CD4-positive, alpha-beta memory T cell (primary cell): ENCODE data around the gene NR2C1. TPM values are rescaled to one million over a fixed set of nuclear protein-coding genes. Genes with fewer than 3 reads are reported as not detected.
A peak's percentile ranks its signal among the peaks of the same experiment; 100 is the strongest.

ENCODE experiments used
- CTCF ChIA-PET: fragments of 350-600 bp; sonication (Branson Sonifier 250); formaldehyde crosslinking; loops from one replicate; lab custom pipeline; 2021; ENCODE audit warnings: inconsistent platforms; ENCODE audit not compliant: partially characterized antibody; lab: Charles Lee
- POLR2A ChIA-PET: fragments of 350-600 bp; sonication (Branson Sonifier 250); formaldehyde crosslinking; loops from one replicate; lab custom pipeline; 2021; ENCODE audit not compliant: partially characterized antibody; lab: Charles Lee
- DNase-seq, 5 donors: peaks; one replicate each; pipeline versions ENCODE4 v3.0.0 to v3.0.0-alpha.2; 2020 to 2022; ENCODE audit warnings: mixed read lengths in 1 of 5
- H3K27ac ChIP-seq: one replicate; pipeline ENCODE4 v1.7.0; 2013; ENCODE audit warnings: low read depth, low read length
- H3K27me3 ChIP-seq: 2 replicates; pipeline ENCODE4 v1.7.0; 2013; ENCODE audit warnings: mild to moderate bottlenecking, low read length, moderate library complexity; ENCODE audit not compliant: insufficient read depth
- H3K36me3 ChIP-seq: 2 replicates; pipeline ENCODE4 v1.7.0; 2013; ENCODE audit warnings: mild to moderate bottlenecking, low read length, moderate library complexity; ENCODE audit not compliant: insufficient read depth
- H3K4me1 ChIP-seq: 2 replicates; pipeline ENCODE4 v1.7.0; 2013; ENCODE audit warnings: mild to moderate bottlenecking, low read length, moderate library complexity; ENCODE audit not compliant: insufficient read depth
- H3K4me3 ChIP-seq, 2 donors: one replicate each; pipeline ENCODE4 v1.7.0; 2013; ENCODE audit warnings: low read length in 2 of 2, mild to moderate bottlenecking in 1 of 2
- H3K9me3 ChIP-seq, 2 donors: one replicate each; pipeline ENCODE4 v1.7.0; 2013; ENCODE audit warnings: low read length in 2 of 2, control low read depth in 1 of 2; ENCODE audit not compliant: control insufficient read depth in 1 of 2
- H3K27ac Mint-ChIP-seq, 7 donors: one replicate each; pipeline ENCODE4 v1.8.0; 2020 to 2021; ENCODE audit warnings: mixed read lengths in 7 of 7, mild to moderate bottlenecking in 6 of 7, inconsistent platforms in 3 of 7, moderate library complexity in 3 of 7
- H3K27me3 Mint-ChIP-seq, 2 donors: one replicate each; pipeline ENCODE4 v1.8.0; 2020 to 2021; ENCODE audit warnings: mixed read lengths in 2 of 2
- H3K36me3 Mint-ChIP-seq, 2 donors: one replicate each; pipeline ENCODE4 v1.8.0; 2020 to 2021; ENCODE audit warnings: mixed read lengths in 2 of 2, inconsistent platforms in 1 of 2, mild to moderate bottlenecking in 1 of 2
- H3K4me1 Mint-ChIP-seq, 4 donors: one replicate each; pipeline ENCODE4 v1.8.0; 2020 to 2021; ENCODE audit warnings: mixed read lengths in 4 of 4, mild to moderate bottlenecking in 1 of 4
- H3K4me3 Mint-ChIP-seq, 8 donors: one replicate each; pipeline ENCODE4 v1.8.0; 2020 to 2021; ENCODE audit warnings: mixed read lengths in 8 of 8, mild to moderate bottlenecking in 7 of 8, moderate library complexity in 6 of 8, inconsistent platforms in 3 of 8
- H3K9me3 Mint-ChIP-seq, 8 donors: one replicate each; pipeline ENCODE4 v1.8.0; 2020 to 2021; ENCODE audit warnings: mixed read lengths in 8 of 8, mild to moderate bottlenecking in 5 of 8, inconsistent platforms in 3 of 8, moderate library complexity in 1 of 8
- intact Hi-C: fragments of 100-400 bp; cut with micrococcal nuclease; formaldehyde crosslinking; loops from one replicate; pipeline ENCODE4 v1.15.1; 2023
- polyA plus RNA-seq, 2 donors: library from polyadenylated mRNA; unstranded; fragments of 300-500 nt; fragmentation: Illumina TruSeq; gene quantifications; one replicate each; pipeline ENCODE4 v1.2.3, GENCODE V29; 2021
- total RNA-seq, 2 experiments: library from RNA; stranded (reverse); gene quantifications; one replicate each; pipeline ENCODE4 v1.2.3, GENCODE V29; 2021

NR2C1 gene
- total and polyA plus RNA-seq, 4 experiments from 2014 or later: 8.5 to 55.4 (median 29.6) TPM

GRCh38 chr12:95085612-95086011, 12.2 kb upstream of the NR2C1 start:
- Mint-ChIP-seq H3K9me3 (no peaks in the 10 kb centered on the region), H3K36me3 (no peaks in the 10 kb centered on the region), H3K27ac (no peak overlapping the region), H3K27me3 (peaks cover 0 to 6% of the 10 kb centered on the region in 2 donors), H3K4me1 (peaks cover 0 to 2% (median under 1%) of the 10 kb centered on the region in 4 donors), H3K4me3 (no peak overlapping the region)
- intact Hi-C loops: no loop called here
- no peaks in the 10 kb centered on the region for H3K9me3 ChIP-seq
- DNase-seq: no peak
- H3K27ac ChIP-seq: no peak overlapping the region
- no peaks in the 10 kb centered on the region for H3K4me1 ChIP-seq
- H3K27me3 ChIP-seq: no peaks in the 10 kb centered on the region
- H3K4me3 ChIP-seq: no peak overlapping the region
- ChIA-PET CTCF (interaction anchor here (0.7 kb wide), 1 partner anchor 59 kb away, joined by 3 read pairs; no protein-coding TSS in a partner anchor), POLR2A (no interaction called here)
- no peaks in the 10 kb centered on the region for H3K36me3 ChIP-seq

DNA sequence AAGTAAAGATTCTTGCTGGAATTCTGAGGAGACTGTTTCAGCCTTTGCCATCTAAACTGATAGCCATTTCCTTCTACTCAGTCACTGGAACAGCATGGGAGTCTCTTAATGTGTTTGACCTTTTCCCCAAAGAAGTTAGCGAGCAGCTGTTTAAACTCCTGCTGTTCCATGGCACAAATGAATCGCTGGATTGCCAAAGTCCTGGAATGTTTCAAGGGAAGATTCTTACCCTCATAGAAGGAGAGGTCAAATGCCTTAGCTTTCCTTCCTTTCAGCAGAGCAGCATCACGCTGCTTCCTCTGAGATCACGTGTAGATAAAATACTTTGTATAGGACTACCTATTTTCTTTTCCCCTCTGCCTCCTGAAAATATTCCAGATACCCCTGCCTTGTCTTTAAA, 10.5 kb upstream of the NR2C1 start:
- ChIA-PET CTCF (interaction anchor here (2.7 kb wide), 1 partner anchor 10 kb away, joined by 14 read pairs; the partner anchor contains the start of gene NR2C1), POLR2A (no interaction called here)
- no peaks in the 10 kb centered on the region for H3K36me3 Mint-ChIP-seq

DNA sequence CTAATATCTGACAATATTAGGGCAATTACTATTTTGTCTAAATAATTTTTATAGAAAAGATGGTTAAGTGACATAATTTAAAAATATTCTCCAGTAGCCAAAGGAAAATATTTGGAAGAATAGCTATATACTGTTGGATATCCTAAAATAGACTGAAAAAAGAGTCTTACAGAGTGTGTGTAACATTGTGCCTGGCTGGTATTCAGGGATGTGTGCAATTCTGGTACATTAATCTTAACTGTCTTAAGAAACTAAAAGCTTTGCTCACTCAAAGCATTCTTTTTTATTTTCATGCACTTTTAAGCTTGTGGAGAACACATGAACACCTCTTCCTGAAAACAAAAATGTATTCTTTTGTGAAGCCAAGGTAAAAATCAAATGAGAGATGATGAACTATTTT, 10.1 kb upstream of the NR2C1 start:
- H3K4me3 ChIP-seq: no peak overlapping the region
- Mint-ChIP-seq H3K27me3 (no peaks in the 10 kb centered on the region), H3K9me3 (no peaks in the 10 kb centered on the region), H3K4me3 (no peak overlapping the region), H3K27ac (no peak overlapping the region), H3K4me1 (peaks cover 0 to 2% (median under 1%) of the 10 kb centered on the region in 4 donors), H3K36me3 (no peaks in the 10 kb centered on the region)
- ChIA-PET CTCF (interaction anchor here (2.7 kb wide), 1 partner anchor 10 kb away, joined by 14 read pairs; the partner anchor contains the start of gene NR2C1), POLR2A (interaction anchor here (0.6 kb wide), 1 partner anchor 12 kb away, joined by 3 read pairs; no protein-coding TSS in a partner anchor)
- H3K27me3 ChIP-seq: no peaks in the 10 kb centered on the region
- no peaks in the 10 kb centered on the region for H3K9me3 ChIP-seq
- no peaks in the 10 kb centered on the region for H3K36me3 ChIP-seq
- H3K27ac ChIP-seq: no peak overlapping the region
- intact Hi-C loops: no loop called here
- no peaks in the 10 kb centered on the region for H3K4me1 ChIP-seq
- no peak for DNase-seq

More for the DNA sequence above, 10.5 kb upstream of the NR2C1 start:
- H3K27ac ChIP-seq: no peak overlapping the region
- no peaks in the 10 kb centered on the region for H3K36me3 ChIP-seq
- no peak for DNase-seq
- no peak overlapping the region for H3K4me3 ChIP-seq
- H3K4me1 ChIP-seq: no peaks in the 10 kb centered on the region
- no peaks in the 10 kb centered on the region for H3K27me3 ChIP-seq
- Mint-ChIP-seq H3K4me1 (peaks cover 0 to 2% (median under 1%) of the 10 kb centered on the region in 4 donors), H3K4me3 (no peak overlapping the region), H3K27me3 (no peaks in the 10 kb centered on the region), H3K9me3 (no peaks in the 10 kb centered on the region), H3K27ac (no peak overlapping the region)
- intact Hi-C loops: no loop called here
- H3K9me3 ChIP-seq: no peaks in the 10 kb centered on the region

- Histone ChIP-seq H3K4me3 (no peak overlapping the region), H3K27ac (no peak overlapping the region), H3K27me3 (no peaks in the 10 kb centered on the region), H3K36me3 (no peaks in the 10 kb centered on the region), H3K4me1 (peaks cover 6% of the 10 kb centered on the region), H3K9me3 (no peaks in the 10 kb centered on the region)
- H3K36me3 Mint-ChIP-seq: peaks cover 0 to 3% of the 10 kb centered on the region in 2 donors
- H3K4me1 Mint-ChIP-seq: peaks cover 3 to 10% (median 7%) of the 10 kb centered on the region in 4 donors
- no peaks in the 10 kb centered on the region for H3K9me3 Mint-ChIP-seq
- CTCF ChIA-PET: interaction anchor here (1.3 kb wide), 1 partner anchor 9 kb away, joined by 4 read pairs; no protein-coding TSS in a partner anchor
- H3K27me3 Mint-ChIP-seq: no peaks in the 10 kb centered on the region
- peak overlapping the region in 1 of 7 donors; percentile 24 for H3K27ac Mint-ChIP-seq
- no peak for DNase-seq
- POLR2A ChIA-PET: no interaction called here
- intact Hi-C loops: no loop called here
- H3K4me3 Mint-ChIP-seq: no peak overlapping the region
Measured at GRCh38 chr12:95077341-95077740, 3.9 kb upstream of the NR2C1 start.

DNA sequence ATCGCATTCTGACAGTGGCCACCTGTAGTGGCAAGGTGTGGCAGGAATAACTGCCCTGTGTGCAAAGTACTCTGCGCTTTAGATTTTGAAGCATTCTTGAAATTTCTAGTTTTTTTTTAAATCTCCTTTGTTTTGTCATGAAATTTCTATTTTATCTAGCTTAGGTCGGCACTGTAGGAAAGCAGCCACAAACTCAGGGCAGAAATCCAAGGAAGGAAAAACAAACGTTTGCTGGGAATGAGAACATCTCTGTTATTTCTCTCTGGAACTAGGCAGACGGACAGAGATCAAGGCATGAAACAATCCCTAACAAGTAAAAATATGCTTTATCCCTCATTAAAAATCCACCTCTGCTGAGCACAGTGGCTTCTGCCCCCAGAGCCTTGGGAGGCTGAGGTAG, 1.3 kb upstream of the NR2C1 start:
- intact Hi-C loops: loop anchor here (5.0 kb wide), 2 partner anchors 927 to 1502 kb away; partner anchors contain the start of genes PLXNC1 and SOCS2
- POLR2A ChIA-PET: no interaction called here
- CTCF ChIA-PET: interaction anchor here (1.2 to 2.1 kb wide), 2 partner anchors 8 to 199 kb away, joined by 3 to 14 read pairs; no protein-coding TSS in a partner anchor

GRCh38 chr12:95073698-95074520, 491 bp upstream of the NR2C1 start:
- Histone ChIP-seq H3K36me3 (no peaks in the 10 kb centered on the region), H3K27ac (no peak overlapping the region), H3K4me1 (peaks cover 22% of the 10 kb centered on the region), H3K27me3 (no peaks in the 10 kb centered on the region), H3K9me3 (no peaks in the 10 kb centered on the region), H3K4me3 (peak overlapping the region in 1 of 2 donors; percentile 89)
- H3K27me3 Mint-ChIP-seq: no peaks in the 10 kb centered on the region
- ChIA-PET CTCF (interaction anchor here (0.5 to 3.2 kb wide), 26 partner anchors 9 to 460 kb away, joined by 3 to 18 read pairs (median 4); partner anchors contain the start of genes FGD6, METAP2, NDUFA12 and VEZT), POLR2A (interaction anchor here (1.0 to 3.7 kb wide), 10 partner anchors 11 to 474 kb away, joined by 3 to 31 read pairs (median 5); partner anchors contain the start of genes FGD6, METAP2, NDUFA12 and VEZT)
- H3K9me3 Mint-ChIP-seq: no peaks in the 10 kb centered on the region
- no peak for DNase-seq
- H3K36me3 Mint-ChIP-seq: peaks cover 0 to 4% of the 10 kb centered on the region in 2 donors
- peaks cover 13 to 37% (median 20%) of the 10 kb centered on the region in 4 donors for H3K4me1 Mint-ChIP-seq
- intact Hi-C loops: loop anchor here (1.0 to 5.0 kb wide), 7 partner anchors 71 to 1502 kb away; partner anchors contain the start of genes FGD6, METAP2, NDUFA12 and PLXNC1
- peak overlapping the region; percentile 84 to 98 (median 96) for H3K27ac Mint-ChIP-seq
- H3K4me3 Mint-ChIP-seq: peak overlapping the region; percentile 93 to 99 (median 95)

More for the DNA sequence above, 1.3 kb upstream of the NR2C1 start:
- peak overlapping the region in 1 of 8 donors; percentile 13 for H3K4me3 Mint-ChIP-seq
- no peaks in the 10 kb centered on the region for H3K9me3 ChIP-seq
- H3K4me3 ChIP-seq: no peak overlapping the region
- no peaks in the 10 kb centered on the region for H3K27me3 ChIP-seq
- H3K36me3 ChIP-seq: no peaks in the 10 kb centered on the region
- no peak overlapping the region for H3K27ac Mint-ChIP-seq
- H3K27me3 Mint-ChIP-seq: no peaks in the 10 kb centered on the region
- DNase-seq: no peak
- H3K4me1 Mint-ChIP-seq: peaks cover 8 to 30% (median 13%) of the 10 kb centered on the region in 4 donors
- peaks cover 0 to 3% of the 10 kb centered on the region in 2 donors for H3K36me3 Mint-ChIP-seq
- H3K9me3 Mint-ChIP-seq: no peaks in the 10 kb centered on the region
- H3K27ac ChIP-seq: no peak overlapping the region
- peaks cover 15% of the 10 kb centered on the region for H3K4me1 ChIP-seq

DNA sequence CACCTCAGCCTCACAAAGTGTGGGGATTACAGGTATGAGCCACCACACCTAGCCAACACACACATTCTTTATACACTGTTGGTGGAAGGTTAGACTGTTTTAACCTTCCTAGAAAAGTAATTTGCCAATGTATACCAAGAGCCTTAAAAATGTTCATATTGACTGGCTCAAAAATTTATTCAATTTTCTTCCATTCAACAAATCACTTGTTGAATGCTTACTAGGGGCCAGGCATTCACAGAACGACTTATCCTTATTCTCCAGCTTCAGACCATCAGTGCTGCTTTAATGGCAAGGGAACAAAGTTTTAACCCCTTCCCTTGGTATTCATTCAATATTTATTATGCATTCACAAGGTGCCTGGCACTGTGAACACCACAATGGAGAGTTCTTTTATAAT, 3.0 kb downstream of the NR2C1 start:
- POLR2A ChIA-PET: no interaction called here

More for the DNA sequence above, 3.0 kb downstream of the NR2C1 start:
- intact Hi-C loops: loop anchor here (5.0 kb wide), 2 partner anchors 923 to 1498 kb away; partner anchors contain the start of genes PLXNC1 and SOCS2
- no peak overlapping the region for H3K27ac Mint-ChIP-seq
- no peaks in the 10 kb centered on the region for H3K9me3 Mint-ChIP-seq
- CTCF ChIA-PET: no interaction called here
- H3K4me3 Mint-ChIP-seq: peak overlapping the region in 1 of 8 donors; percentile 46
- H3K4me1 Mint-ChIP-seq: peaks cover 19 to 42% (median 23%) of the 10 kb centered on the region in 4 donors
- Histone ChIP-seq H3K9me3 (no peaks in the 10 kb centered on the region), H3K27ac (no peak overlapping the region), H3K4me1 (peaks cover 22% of the 10 kb centered on the region), H3K27me3 (no peaks in the 10 kb centered on the region), H3K4me3 (no peak overlapping the region), H3K36me3 (no peaks in the 10 kb centered on the region)
- DNase-seq: no peak
- H3K27me3 Mint-ChIP-seq: no peaks in the 10 kb centered on the region
- peaks cover 8 to 19% of the 10 kb centered on the region in 2 donors for H3K36me3 Mint-ChIP-seq
